Fibroblast of skin of right quadriceps (primary cell): ENCODE data around the gene CRADD.
"Not testable (repeated sequence)": the region's sequence is repeated elsewhere in the genome, so short reads cannot be mapped to it uniquely, and the experiment has no call there.

ENCODE experiments used
- DNase-seq: peaks from one replicate; pipeline ENCODE4 v3.0.0-alpha.2; 2013

The CRADD gene

GRCh38 chr12:93708952-93709351 is 31.8 kb downstream of the CRADD start:
- no peak for DNase-seq

GRCh38 chr12:93709386-93709785 is 32.2 kb downstream of the CRADD start:
- no peak for DNase-seq

- no peak for DNase-seq
Measured at GRCh38 chr12:93710574-93710926, 33.4 kb downstream of the CRADD start.

- DNase-seq = not testable (repeated sequence)
Measured at GRCh38 chr12:93711502-93711901, 34.3 kb downstream of the CRADD start.

- DNase-seq = no peak
Measured at GRCh38 chr12:93712200-93712599, 35.0 kb downstream of the CRADD start.

GRCh38 chr12:93713060-93713459 is 35.9 kb downstream of the CRADD start:
- no peak for DNase-seq

- DNase-seq = no peak
Measured at GRCh38 chr12:93713800-93714199, 36.6 kb downstream of the CRADD start.

- DNase-seq = no peak
Measured at GRCh38 chr12:93714382-93714781, 37.2 kb downstream of the CRADD start.

- DNase-seq = no peak
Measured at GRCh38 chr12:93719710-93720109, 42.5 kb downstream of the CRADD start.

GRCh38 chr12:93720559-93720958 is 43.4 kb downstream of the CRADD start:
- DNase-seq = no peak

- DNase-seq = no peak
Measured at GRCh38 chr12:93722179-93722578, 45.0 kb downstream of the CRADD start.

- peak; percentile 38 for DNase-seq
Measured at GRCh38 chr12:93722835-93723567, 45.8 kb downstream of the CRADD start.

- no peak for DNase-seq
Measured at GRCh38 chr12:93723568-93723930, 46.4 kb downstream of the CRADD start.

GRCh38 chr12:93725531-93725930 is 48.4 kb downstream of the CRADD start:
- no peak for DNase-seq

- DNase-seq = no peak
Measured at GRCh38 chr12:93727195-93727811, 50.1 kb downstream of the CRADD start.

GRCh38 chr12:93727911-93728310 is 50.7 kb downstream of the CRADD start:
- DNase-seq = no peak

GRCh38 chr12:93729934-93730333 is 52.8 kb downstream of the CRADD start:
- DNase-seq = no peak

GRCh38 chr12:93733358-93733757 is 56.2 kb downstream of the CRADD start:
- DNase-seq = no peak

- no peak for DNase-seq
Measured at GRCh38 chr12:93733928-93734327, 56.8 kb downstream of the CRADD start.

GRCh38 chr12:93734784-93735183 is 57.6 kb downstream of the CRADD start:
- DNase-seq = no peak

- no peak for DNase-seq
Measured at GRCh38 chr12:93736640-93737178, 59.5 kb downstream of the CRADD start.

- DNase-seq = no peak
Measured at GRCh38 chr12:93737457-93738198, 60.5 kb downstream of the CRADD start.

GRCh38 chr12:93738199-93739058 is 61.3 kb downstream of the CRADD start:
- DNase-seq = no peak
